NCI-H1105 (cell line): Measurements from ENCODE around the gene THSD4.
A peak's percentile ranks its signal among the peaks of the same experiment; 100 is the strongest.
"Not testable (repeated sequence)": the region's sequence is repeated elsewhere in the genome, so short reads cannot be mapped to it uniquely, and the experiment has no call there.

Experiments
- DNase-seq: peaks from one replicate; lab custom pipeline; 2025; lab: John Stamatoyannopoulos, UW

Gene THSD4

DNA sequence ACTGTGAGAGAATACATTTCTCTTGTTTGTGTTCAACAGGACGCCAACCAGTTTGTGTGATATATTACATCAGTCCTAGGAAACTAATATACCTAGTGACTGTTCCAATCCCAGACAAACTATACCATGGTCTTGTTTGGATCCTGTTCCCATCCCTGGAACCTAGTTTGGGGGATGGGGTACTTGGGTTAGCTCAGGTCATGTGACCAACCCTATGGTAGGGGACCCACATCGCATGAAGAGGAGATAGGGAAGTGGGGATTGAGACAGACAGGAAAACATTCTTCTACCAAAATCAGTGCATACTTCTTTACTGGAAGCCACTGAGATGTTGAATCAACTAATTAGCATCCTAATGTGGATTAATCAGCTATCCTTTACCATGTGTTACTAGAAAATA is 146.1 kb downstream of the THSD4 start:
- no peak for DNase-seq

GRCh38 chr15:71261909-71262308 is 146.6 kb downstream of the THSD4 start:
- DNase-seq = no peak

DNA sequence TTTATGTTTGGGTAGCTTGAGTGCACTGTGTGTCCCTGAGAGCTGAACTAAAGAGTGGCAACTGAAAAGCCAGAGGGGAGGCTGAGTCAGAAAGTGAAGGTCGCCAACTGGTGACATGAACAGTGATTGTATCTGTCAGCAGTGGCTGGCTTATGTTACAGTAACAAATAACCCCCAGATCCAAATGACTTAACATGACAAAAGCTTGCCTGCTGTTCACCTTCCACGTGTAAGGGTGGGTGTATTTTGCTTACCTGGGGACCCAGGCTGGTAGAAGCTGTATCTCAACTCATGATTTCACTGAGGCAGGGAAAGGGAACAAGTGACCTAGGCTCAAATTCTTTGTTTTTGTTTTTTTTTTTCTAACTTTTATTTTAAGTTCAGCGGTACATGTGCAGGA is 147.3 kb downstream of the THSD4 start:
- DNase-seq = no peak

DNA sequence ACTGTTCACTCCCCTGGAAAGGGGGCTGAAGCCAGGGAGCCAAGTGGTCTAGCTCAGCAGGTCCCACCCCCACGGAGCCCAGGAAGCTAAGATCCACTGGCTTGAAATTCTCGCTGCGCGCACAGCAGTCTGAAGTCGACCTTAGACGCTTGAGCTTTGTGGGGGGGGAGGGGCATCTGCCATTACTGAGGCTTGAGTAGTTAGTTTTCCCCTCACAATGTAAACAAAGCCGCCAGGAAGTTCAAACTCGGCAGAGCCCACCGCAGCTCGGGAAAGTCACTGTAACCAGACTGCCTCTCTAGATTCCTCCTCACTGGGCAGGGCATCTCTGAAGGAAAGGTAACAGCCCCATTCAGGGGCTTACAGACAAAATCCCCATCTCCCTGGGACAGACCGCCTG is 150.3 kb downstream of the THSD4 start:
- DNase-seq = not testable (repeated sequence)

DNA sequence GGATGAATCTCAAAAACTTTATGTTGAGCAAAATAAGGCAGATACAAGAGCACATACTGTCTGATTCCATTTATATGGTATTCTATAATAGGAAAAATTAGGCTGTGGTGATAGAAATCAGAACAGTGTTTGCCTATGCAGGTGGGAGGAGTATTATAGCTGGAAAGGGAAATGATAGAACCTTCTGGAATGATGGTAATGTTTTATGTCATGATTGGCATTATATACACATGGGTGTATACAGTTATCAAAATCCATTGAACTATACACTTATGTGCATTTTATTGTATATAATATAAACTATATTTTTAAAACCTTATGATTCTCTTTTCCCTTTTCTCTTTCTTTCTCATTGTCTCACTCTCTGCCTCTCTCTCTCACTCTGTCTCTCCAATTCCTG is 156.1 kb downstream of the THSD4 start:
- no peak for DNase-seq

DNA sequence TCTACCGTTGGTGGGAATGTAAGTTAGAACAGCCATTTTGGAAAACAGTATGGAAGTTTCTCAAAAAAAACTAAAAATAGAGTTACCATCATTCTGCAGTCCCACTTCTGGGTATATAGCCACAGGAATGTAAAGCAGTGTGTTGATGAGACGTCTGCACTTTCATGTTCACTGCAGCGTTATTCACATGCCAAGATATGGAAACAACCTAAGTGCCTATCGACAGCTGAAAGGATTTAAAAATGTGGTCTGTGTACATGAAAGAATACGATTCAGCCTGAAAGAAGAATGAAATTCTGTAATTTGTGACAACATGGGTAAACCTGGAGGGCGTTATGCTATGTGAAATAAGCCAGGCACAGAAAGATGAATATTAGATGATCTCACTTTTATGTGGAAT is 157.7 kb downstream of the THSD4 start:
- DNase-seq = no peak

- DNase-seq = no peak
Observed at GRCh38 chr15:71273731-71274447, 158.6 kb downstream of the THSD4 start.

DNA sequence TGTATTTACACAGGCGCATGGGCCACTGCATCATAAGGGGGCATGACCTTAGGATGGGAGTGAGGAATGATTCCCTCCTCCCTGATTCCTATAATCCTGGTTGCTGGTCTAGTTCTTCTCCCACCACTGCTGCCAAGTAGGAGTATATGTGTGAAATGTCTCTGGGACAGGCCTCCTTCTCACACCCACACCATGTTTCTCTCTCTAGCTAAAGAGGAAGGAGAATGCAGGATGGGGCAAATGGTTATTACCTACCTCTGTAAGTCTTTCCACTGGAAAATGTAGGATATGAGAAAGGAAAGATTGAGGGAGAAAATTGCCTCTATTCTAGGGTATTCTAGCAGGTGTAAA is 159.2 kb downstream of the THSD4 start:
- DNase-seq = no peak

GRCh38 chr15:71275098-71275497 is 159.8 kb downstream of the THSD4 start:
- no peak for DNase-seq

GRCh38 chr15:71275566-71276335 is 160.5 kb downstream of the THSD4 start:
- DNase-seq = no peak

DNA sequence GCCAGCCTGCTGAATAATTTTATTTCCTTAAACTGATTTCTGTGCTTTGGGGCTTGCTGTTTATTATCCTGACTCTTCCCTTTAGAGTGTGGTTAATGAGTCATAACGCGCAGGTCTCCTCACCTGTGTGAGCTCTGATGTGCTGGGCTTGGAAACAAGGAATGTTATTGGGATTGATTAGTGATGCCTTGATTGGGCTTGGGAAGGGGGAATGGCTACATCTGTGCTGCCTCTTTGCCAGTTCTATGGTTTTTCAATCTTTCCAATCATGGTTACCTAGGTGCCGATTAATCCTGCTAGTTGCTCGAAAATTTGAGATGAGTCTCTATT is 161.0 kb downstream of the THSD4 start:
- no peak for DNase-seq

DNA sequence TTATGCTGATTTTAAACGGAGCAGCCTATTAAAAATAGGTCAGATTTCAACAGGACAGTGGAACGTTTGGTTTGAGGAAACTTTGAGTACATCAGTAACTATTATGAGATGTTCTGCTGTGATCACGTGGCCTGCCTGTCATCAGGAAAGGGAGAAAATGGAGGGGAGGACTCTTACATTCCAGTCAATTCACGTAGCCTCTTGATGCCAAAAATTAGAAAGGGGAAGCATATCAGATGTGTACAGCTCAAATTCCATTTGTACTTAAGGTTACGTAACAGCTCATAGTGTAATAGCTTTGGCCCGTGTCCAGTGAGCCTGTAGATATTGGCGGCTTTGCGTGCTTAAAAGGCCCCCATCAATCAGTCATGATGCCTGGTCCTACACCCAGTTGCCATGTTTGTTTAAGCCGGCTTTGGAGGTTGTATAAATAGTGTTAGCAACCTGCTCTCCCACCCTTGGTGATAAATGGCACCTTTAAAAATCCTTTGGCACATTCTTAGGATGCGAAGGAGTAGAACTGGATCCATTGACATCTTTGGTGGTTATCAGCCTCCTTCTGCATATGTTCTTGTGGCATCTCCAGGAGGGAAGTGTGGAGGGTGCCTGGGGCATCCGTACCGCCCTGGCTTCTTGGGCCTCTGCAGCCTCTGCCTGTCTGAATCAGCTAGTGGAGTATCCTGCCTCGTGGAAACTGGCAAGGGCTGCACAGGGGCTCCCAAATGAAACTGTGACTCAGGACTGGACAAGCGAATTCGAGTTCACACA is 163.9 kb downstream of the THSD4 start:
- DNase-seq = peak; percentile 94

- DNase-seq = no peak
Observed at GRCh38 chr15:71279757-71280141, 164.5 kb downstream of the THSD4 start.

DNA sequence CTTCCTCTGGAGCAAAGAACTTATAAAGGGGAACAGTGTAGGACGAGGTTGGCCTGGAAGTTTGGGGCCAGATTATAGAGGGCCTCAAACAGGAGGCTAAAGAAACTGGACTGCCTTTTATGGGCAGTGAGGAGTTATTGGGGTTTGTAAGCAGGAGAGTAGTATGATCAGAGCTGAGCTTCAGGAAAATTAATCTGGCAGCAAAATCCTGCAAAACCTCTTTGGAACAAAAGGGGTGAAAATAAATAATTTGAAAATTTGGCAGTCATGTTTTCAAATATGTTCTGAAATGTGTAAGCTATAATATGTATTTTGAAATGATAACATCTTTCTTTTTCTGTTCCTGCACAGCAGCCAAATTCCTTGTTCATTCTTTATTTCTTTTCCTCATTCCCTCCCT is 164.9 kb downstream of the THSD4 start:
- no peak for DNase-seq

- DNase-seq = no peak
Observed at GRCh38 chr15:71281256-71281655, 166.0 kb downstream of the THSD4 start.

DNA sequence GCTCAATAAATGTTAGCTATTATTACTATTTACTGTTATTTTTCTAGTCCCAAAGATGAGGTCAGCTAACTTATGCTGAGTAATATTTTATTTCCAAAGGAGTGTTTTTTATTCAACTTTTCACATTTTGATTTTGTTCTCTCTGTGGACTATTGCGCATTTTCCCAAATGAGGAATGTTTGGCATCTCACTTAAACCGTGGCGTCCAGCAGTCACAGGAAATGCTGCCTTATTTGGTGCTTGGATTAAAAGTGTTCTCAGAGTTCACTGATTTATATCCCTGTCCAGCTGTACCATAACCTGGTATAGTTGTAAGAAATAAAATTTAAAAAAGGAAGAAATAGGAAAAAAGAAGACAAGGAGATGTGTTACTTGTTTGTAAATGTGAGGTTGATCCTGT is 166.8 kb downstream of the THSD4 start:
- DNase-seq = no peak

- DNase-seq = no peak
Observed at GRCh38 chr15:71288348-71288955, 173.2 kb downstream of the THSD4 start.

- DNase-seq = no peak
Observed at GRCh38 chr15:71290002-71290401, 174.7 kb downstream of the THSD4 start.

- DNase-seq = no peak
Observed at GRCh38 chr15:71290881-71291635, 175.8 kb downstream of the THSD4 start.

GRCh38 chr15:71291723-71292122 is 176.5 kb downstream of the THSD4 start:
- no peak for DNase-seq

- no peak for DNase-seq
Observed at GRCh38 chr15:71293723-71294122, 178.5 kb downstream of the THSD4 start.
